K562 (cell line): Measurements from ENCODE around the gene PM20D1. TPM values are rescaled to one million over a fixed set of nuclear protein-coding genes. Genes with fewer than 3 reads are reported as not detected.

Experiments
- ATAC-seq: fragments of 200-7000 bp; cut with Tn5 transposase; 3 replicates; pipeline ENCODE4 v1.9.1; 2020; ENCODE audit warnings: moderate library complexity
- BruUV-seq: library from RNA; stranded (reverse); fragments of 400-500 nt; replicated peaks from 2 replicates; lab custom pipeline; 2021; lab: Mats Ljungman, UMichigan
- CTCF ChIA-PET: fragments of 300-600 bp; formaldehyde crosslinking; extraction: SDS; loops from one replicate; lab custom pipeline; 2021; ENCODE audit warnings: low intra/inter-chr PET ratio; lab: Yijun Ruan, JAX
- POLR2A ChIA-PET: fragments of 300-600, 350-650 bp; sonication (Branson Sonifier 250); formaldehyde crosslinking; extraction: SDS; loops from one replicate; lab custom pipeline; 2021; ENCODE audit warnings: antibody characterized with exemption, inconsistent platforms; lab: Yijun Ruan, JAX
- DNase-seq, 4 experiments: peaks; one replicate each; pipeline versions ENCODE4 v3.0.0 to v3.0.0-alpha.2; 2011 to 2018; ENCODE audit warnings: low spot score in 3 of 4, mixed read lengths in 3 of 4; ENCODE audit errors: extremely low read depth in 1 of 4
- FAIRE-seq: peaks from 2 replicates; lab custom pipeline; 2011; peaks lifted over from hg19 to GRCh38; lab: Jason Lieb, UNC
- H2AFZ ChIP-seq: 2 replicates; pipeline ENCODE4 v1.6.0; 2011; ENCODE audit warnings: low read depth, low read length, control low read depth, inconsistent platforms
- H3K27ac ChIP-seq: fragments of 200-600 bp; 3 replicates; pipeline ENCODE4 v1.8.0; 2011; ENCODE audit warnings: low read depth, mild to moderate bottlenecking, control low read depth, inconsistent platforms, low read length, moderate library complexity, mixed read lengths; ENCODE audit errors: extremely low read depth
- H3K27me3 ChIP-seq, 2 experiments: fragments of 300-600 bp in 1 of 2; 2 replicates in 1 of 2; 3 replicates in 1 of 2; pipeline versions ENCODE4 v1.6.0 to v1.8.0; 2011; ENCODE audit warnings: inconsistent platforms in 2 of 2, low read length in 2 of 2, mild to moderate bottlenecking in 1 of 2, mixed read lengths in 1 of 2, moderate library complexity in 1 of 2; ENCODE audit not compliant: control insufficient read depth in 2 of 2, insufficient read depth in 2 of 2
- H3K36me3 ChIP-seq: fragments of 300-600 bp; 3 replicates; pipeline ENCODE4 v1.8.0; 2011; ENCODE audit warnings: mild to moderate bottlenecking, low read length, inconsistent platforms; ENCODE audit not compliant: control insufficient read depth, insufficient read depth
- H3K4me1 ChIP-seq, 2 experiments: fragments of 200-600 bp in 1 of 2; replicated peaks in 1 of 2; 2 replicates in 1 of 2; 3 replicates in 1 of 2; pipeline versions ENCODE4 v1.5.1 to v1.8.0; 2011; ENCODE audit warnings: inconsistent platforms in 2 of 2, low read length in 2 of 2, mild to moderate bottlenecking in 1 of 2, mixed read lengths in 1 of 2, moderate library complexity in 1 of 2; ENCODE audit not compliant: control insufficient read depth in 2 of 2, insufficient read depth in 2 of 2
- H3K4me2 ChIP-seq: 2 replicates; pipeline ENCODE4 v1.6.1; 2011; ENCODE audit warnings: low read length, control low read depth, inconsistent platforms, mixed read lengths; ENCODE audit not compliant: insufficient read depth
- H3K4me3 ChIP-seq: fragments of 200-600 bp; sonication (generic), shearing (Covaris generic); 2 replicates; pipeline ENCODE4 v1.5.1; 2016; ENCODE audit warnings: control low read depth, inconsistent platforms
- H3K79me2 ChIP-seq: fragments of 200-600 bp; 3 replicates; pipeline ENCODE4 v1.8.0; 2011; ENCODE audit warnings: low read length, inconsistent platforms; ENCODE audit not compliant: control insufficient read depth, insufficient read depth
- H3K9ac ChIP-seq, 2 experiments: 2 replicates each; pipeline versions ENCODE4 v1.6.0 to v1.6.1; 2011; ENCODE audit warnings: low read depth in 2 of 2, low read length in 2 of 2, control low read depth in 1 of 2, inconsistent platforms in 1 of 2, mild to moderate bottlenecking in 1 of 2, mixed read lengths in 1 of 2; ENCODE audit not compliant: insufficient read depth in 1 of 2
- H3K9me1 ChIP-seq: one replicate; pipeline ENCODE4 v1.6.0; 2011; ENCODE audit warnings: inconsistent platforms, mild to moderate bottlenecking, low read length, moderate library complexity; ENCODE audit not compliant: control insufficient read depth, insufficient read depth
- H3K9me3 ChIP-seq: replicated peaks from 2 replicates; pipeline ENCODE4 v1.5.1; 2011; ENCODE audit warnings: low read depth, low read length, inconsistent platforms; ENCODE audit not compliant: control insufficient read depth, insufficient read depth
- H4K20me1 ChIP-seq: replicated peaks from 2 replicates; pipeline ENCODE4 v1.6.1; 2011; ENCODE audit warnings: low read length, inconsistent platforms, mixed read lengths; ENCODE audit not compliant: control insufficient read depth, insufficient read depth
- EGR1 ChIP-seq: fragments of 450-650 bp; conservative IDR thresholded peaks from 2 replicates; pipeline ENCODE4 v1.6.1; 2017; ENCODE audit warnings: mild to moderate bottlenecking
- ERF ChIP-seq: fragments of 450-650 bp; formaldehyde crosslinking; IDR thresholded peaks from 2 replicates; pipeline ENCODE4 v1.4.0; 2020; ENCODE audit warnings: mild to moderate bottlenecking, mixed read lengths
- FOXA3 ChIP-seq, 2 experiments: fragments of 450-650 bp in 1 of 2; sonication (generic) in 1 of 2; formaldehyde crosslinking; IDR thresholded peaks in 1 of 2; conservative IDR thresholded peaks in 1 of 2; 2 replicates each; pipeline versions ENCODE4 v1.4.0 to v1.8.0; 2020 to 2022; ENCODE audit warnings: mild to moderate bottlenecking in 2 of 2, missing genetic modification reagents in 1 of 2
- FOXK1 ChIP-seq: sonication (generic); formaldehyde crosslinking; IDR thresholded peaks from 2 replicates; pipeline ENCODE4 v1.8.0; 2022; ENCODE audit warnings: missing genetic modification reagents, mild to moderate bottlenecking, borderline replicate concordance
- IFI16 ChIP-seq: fragments of 250-450 bp; sonication (Bioruptor Pico); IDR thresholded peaks from 2 replicates; pipeline ENCODE4 v2.1.2; 2022; ENCODE audit warnings: mild to moderate bottlenecking, inconsistent platforms
- TAF1 ChIP-seq: IDR thresholded peaks from 2 replicates; pipeline ENCODE4 v1.6.1; 2011; ENCODE audit warnings: mild to moderate bottlenecking, low read length, moderate library complexity; ENCODE audit not compliant: insufficient read depth, control insufficient read depth, severe bottlenecking; ENCODE audit errors: extremely low read depth
- U2AF1 ChIP-seq: fragments of 200-400 bp; formaldehyde crosslinking; optimal IDR thresholded peaks from 2 replicates; pipeline ENCODE3; 2017; ENCODE audit warnings: mild to moderate bottlenecking, low read depth, low read length, moderate library complexity
- ZC3H11A ChIP-seq: IDR thresholded peaks from 2 replicates; pipeline ENCODE4 v1.6.1; 2012; ENCODE audit warnings: low read depth, low read length, improper control_type of control experiment
- ZNF24 ChIP-seq: fragments of 450-650 bp; IDR thresholded peaks from 2 replicates; pipeline ENCODE4 v1.6.1; 2016
- ZNF263 ChIP-seq: sonication (generic); formaldehyde crosslinking; IDR thresholded peaks from 2 replicates; pipeline ENCODE4 v1.8.0; 2022; ENCODE audit warnings: mild to moderate bottlenecking, missing genetic modification reagents, borderline replicate concordance
- ZNF324 ChIP-seq: fragments of 250-450 bp; sonication (Bioruptor Pico); IDR thresholded peaks from 2 replicates; pipeline ENCODE4 v1.4.0; 2020; ENCODE audit warnings: mild to moderate bottlenecking
- ZNF512 ChIP-seq: IDR thresholded peaks from 2 replicates; pipeline ENCODE4 v1.6.1; 2016; ENCODE audit warnings: missing genetic modification characterization, missing compliant biosample characterization
- ZNF551 ChIP-seq: fragments of 250-450 bp; sonication (Bioruptor Pico); IDR thresholded peaks from 2 replicates; pipeline ENCODE4 v1.5.0; 2021; ENCODE audit warnings: mild to moderate bottlenecking, moderate library complexity
- ZNF583 ChIP-seq: fragments of 250-450 bp; sonication (Bioruptor Pico); IDR thresholded peaks from 2 replicates; pipeline ENCODE4 v1.4.0; 2020
- WGBS: fragments of 100-300 bp; shearing (Covaris generic); methylation state at CpG from one replicate; pipeline ENCODE4 v1.1.6; 2016; ENCODE audit warnings: low coverage, mixed read lengths; ENCODE audit not compliant: insufficient coverage; ENCODE audit errors: missing lambda C conversion rate; 5-methylcytosine and 5-hydroxymethylcytosine counted together
- in situ Hi-C: fragments of 300-500 bp; cut with MboI; formaldehyde crosslinking; loops from 4 replicates; pipeline ENCODE4 v1.15.0; 2018; ENCODE audit warnings: inconsistent platforms, mixed read lengths
- intact Hi-C: fragments of 100-400 bp; cut with micrococcal nuclease; formaldehyde crosslinking; loops from 2 replicates; pipeline ENCODE4 v1.14.2; 2022
- polyA plus RNA-seq, 8 experiments: library from polyadenylated mRNA; depleted of rRNA in 4 of 8; stranded (reverse) in 5 of 8; unstranded in 3 of 8; fragments of >200 nt; fragmentation: Nextera tagmentation in 2 of 8; fragmentation: Illumina TruSeq in 1 of 8; extraction: Ambion mirVana in 2 of 8; extraction: Trizol in 1 of 8; gene quantifications; 2 replicates each; pipeline versions ENCODE4 v1.2.1 to v1.2.3, GENCODE V29; 2011 to 2014; ENCODE audit warnings: inconsistent platforms in 1 of 8, missing spikeins in 1 of 8
- total RNA-seq, 7 experiments: library from RNA; depleted of rRNA in 6 of 7; stranded (reverse); fragments of >200 nt in 6 of 7; fragmentation: Illumina TruSeq in 2 of 7; extraction: Trizol in 2 of 7; gene quantifications; 2 replicates each; pipeline versions ENCODE4 v1.2.1 to v1.2.3, GENCODE V29; 2011 to 2021; ENCODE audit warnings: low replicate concordance in 1 of 7

PM20D1 gene
- total and polyA plus RNA-seq, 9 of the 15 experiments (the other 6 are each of a cell fraction or from before 2014, with no cell fraction given), result not detected

DNA sequence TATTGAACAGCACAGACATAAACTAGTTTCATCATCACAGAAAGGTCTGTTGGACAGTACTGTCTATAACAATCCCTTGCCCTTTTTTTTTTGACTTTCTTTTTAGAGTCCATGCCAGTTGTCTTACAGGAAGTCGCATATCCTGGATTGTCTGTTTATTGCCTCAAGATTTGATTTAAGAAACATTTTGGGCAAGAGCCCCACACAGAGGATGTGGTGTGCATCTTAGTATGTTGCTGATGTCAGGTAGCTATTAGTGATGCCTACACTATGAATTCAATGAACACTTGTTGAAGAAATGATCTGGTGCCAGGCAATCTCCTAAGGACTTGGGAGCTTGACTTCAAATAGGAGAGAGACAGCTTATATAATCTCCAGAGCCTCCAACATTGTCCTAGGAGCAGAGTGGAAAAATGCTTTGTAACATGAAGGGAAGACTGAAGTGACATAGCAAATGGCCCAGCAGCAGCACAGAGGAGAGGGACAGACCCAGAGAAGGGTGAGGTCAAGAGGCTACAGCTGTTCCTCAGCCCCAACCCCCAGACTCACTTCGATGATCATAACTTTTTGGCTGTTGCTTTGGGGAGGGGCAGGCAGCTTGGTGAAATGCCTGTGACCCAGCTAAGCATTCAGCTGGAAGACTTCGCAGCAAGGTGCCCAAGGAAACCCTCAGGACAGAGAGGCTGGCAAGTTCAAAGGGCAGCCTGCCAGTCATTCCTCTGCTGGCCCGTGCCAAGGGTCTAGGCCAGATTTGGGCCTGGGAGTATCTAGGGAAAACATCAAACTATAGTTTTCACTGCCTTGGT is 67.1 kb downstream of the PM20D1 start (continued):
- TF ChIP-seq FOXA3 (CRISPR knock-in tag; conservative IDR thresholded peaks at IDR 0.05 in 1 of 2, IDR thresholded peaks at IDR 0.05 in 1 of 2), result no peak
- TF ChIP-seq ZNF24, result no peak
- TF ChIP-seq FOXK1 (CRISPR knock-in tag), result no peak
- no peak for TF ChIP-seq ZNF551 (CRISPR knock-in tag)

DNA sequence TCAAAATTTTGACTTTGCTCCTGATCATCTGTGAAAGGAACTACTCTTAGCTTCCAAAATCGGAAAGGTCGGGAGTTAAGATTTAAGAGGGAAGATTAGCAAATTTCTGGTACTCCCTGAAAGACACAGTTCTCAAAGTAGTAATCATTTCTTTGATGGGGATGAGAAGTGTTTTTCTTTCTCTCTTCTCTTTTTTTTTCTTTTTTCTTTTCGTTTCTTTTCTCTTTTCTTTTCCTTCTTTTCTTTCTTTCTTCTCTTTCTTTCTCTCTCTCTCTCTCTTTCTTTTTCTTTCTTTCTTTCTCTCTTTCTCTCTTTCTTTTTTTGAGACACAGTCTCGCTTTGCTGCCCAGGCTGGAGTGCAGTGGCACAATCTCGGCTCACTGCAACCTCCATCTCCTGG is 69.6 kb downstream of the PM20D1 start:
- ChIA-PET CTCF (interaction anchor here (0.6 kb wide), 1 partner anchor 11 kb away, joined by 5 read pairs; no protein-coding TSS in a partner anchor), POLR2A (interaction anchor here (0.6 kb wide), 1 partner anchor 1907 kb away, joined by 3 read pairs; no protein-coding TSS in a partner anchor)
- no peak for DNase-seq
- FAIRE-seq, result no peak
- H3K4me1 ChIP-seq, result peaks cover 0 to 6% of the 10 kb centered on the region in 2 experiments; a peak in 2 of 5 replicates
- H3K4me3 ChIP-seq, result no peak overlapping the region
- in situ Hi-C loops (no loop called here), intact Hi-C loops (loop anchor here (10.0 kb wide), 1 partner anchor 186 kb away; no protein-coding TSS in a partner anchor)
- no peaks in the 10 kb centered on the region for H4K20me1 ChIP-seq
- H3K4me2 ChIP-seq, result no peak overlapping the region
- H3K9me1 ChIP-seq, result no peaks in the 10 kb centered on the region
- TF ChIP-seq ERF (CRISPR knock-in tag) (no peak), ZNF324 (CRISPR knock-in tag) (no peak), ZC3H11A (no peak), IFI16 (CRISPR knock-in tag) (no peak), ZNF583 (no peak), TAF1 (no peak), U2AF1 (peak; percentile 67), EGR1 (no peak), ZNF263 (CRISPR knock-in tag) (no peak), ZNF512 (peak; percentile 93)
- WGBS, result 19% methylated on average over 5 of the region's 5 CpGs
- no TSS peak for BruUV-seq
- no peaks in the 10 kb centered on the region; a peak in 2 of 5 replicates for H3K27me3 ChIP-seq
- H3K79me2 ChIP-seq, result no peaks in the 10 kb centered on the region
- no peak overlapping the region for H3K9ac ChIP-seq
- no peak for ATAC-seq
- H2AFZ ChIP-seq, result no peak overlapping the region
- H3K9me3 ChIP-seq, result 0 out of 2 replicates have a peak, but pooled peaks cover 4% of the 10 kb centered on the region
- no peak overlapping the region for H3K27ac ChIP-seq
- no peaks in the 10 kb centered on the region for H3K36me3 ChIP-seq
